HG02678 (cell line): Measurements from ENCODE around the gene TMEM178A.

Experiments used
- ATAC-seq: cut with Tn5 transposase; IDR thresholded peaks from one replicate; pipeline ENCODE4 v1.9.1; 2021; ENCODE audit warnings: mild to moderate bottlenecking, moderate library complexity; ENCODE audit not compliant: unreplicated experiment

TMEM178A gene

DNA sequence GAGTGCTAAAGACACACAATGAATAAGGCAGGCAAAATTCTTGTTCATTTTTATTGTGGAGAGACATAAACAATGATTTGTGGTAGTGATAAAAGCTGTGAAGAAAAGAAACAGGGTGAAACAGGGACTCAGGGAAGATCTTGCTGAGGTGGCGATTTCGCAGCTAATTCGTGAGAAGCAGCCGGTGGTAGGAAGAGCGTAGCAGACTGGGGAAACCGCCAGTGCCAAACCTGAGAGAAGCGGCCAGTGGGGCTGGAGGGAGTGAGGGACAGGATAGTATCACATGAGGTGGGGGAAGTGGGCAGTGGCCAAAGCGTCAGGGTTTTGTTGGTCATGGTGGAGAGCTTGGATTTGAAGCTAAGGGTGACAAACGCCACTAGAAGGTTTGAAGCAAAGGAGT, 42.3 kb downstream of the TMEM178A start:
- ATAC-seq: no peak

DNA sequence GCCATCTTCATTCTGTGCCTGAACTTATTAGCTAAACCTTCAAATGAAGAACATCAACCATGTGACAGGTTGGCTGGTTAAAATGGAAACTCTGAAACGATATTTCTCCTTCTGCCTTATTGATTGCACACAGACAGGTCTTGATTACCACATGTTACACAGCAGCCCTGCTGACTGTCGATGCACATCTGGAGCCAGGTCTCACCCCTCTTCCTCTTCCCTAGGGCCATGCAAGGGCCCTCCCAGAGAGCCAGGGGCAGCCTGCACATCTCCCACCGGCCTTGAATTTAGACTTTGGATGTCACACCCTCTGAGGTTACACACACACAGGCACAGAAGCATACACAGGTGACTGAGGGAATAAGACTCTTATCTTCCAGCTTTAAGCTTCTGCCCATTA, 45.1 kb downstream of the TMEM178A start:
- ATAC-seq: no peak

DNA sequence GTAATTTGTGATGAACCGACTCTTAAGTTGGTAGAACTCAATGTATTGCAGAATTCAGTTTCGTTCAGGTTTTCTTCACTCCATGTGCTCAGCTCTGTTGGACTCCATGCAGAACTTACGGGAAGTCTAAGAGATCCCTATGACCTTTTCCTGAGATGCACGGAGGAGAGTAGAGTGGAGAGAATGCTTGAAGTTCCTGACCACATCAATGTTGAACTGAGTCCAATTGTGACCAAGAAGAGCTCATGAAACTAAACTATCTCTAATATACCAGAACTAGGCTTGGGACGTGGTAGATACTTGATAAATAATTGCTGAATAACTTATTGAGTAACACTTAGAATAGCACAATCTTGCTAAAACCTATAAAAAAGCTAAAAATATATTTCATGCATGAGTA, 47.2 kb downstream of the TMEM178A start:
- ATAC-seq: no peak

DNA sequence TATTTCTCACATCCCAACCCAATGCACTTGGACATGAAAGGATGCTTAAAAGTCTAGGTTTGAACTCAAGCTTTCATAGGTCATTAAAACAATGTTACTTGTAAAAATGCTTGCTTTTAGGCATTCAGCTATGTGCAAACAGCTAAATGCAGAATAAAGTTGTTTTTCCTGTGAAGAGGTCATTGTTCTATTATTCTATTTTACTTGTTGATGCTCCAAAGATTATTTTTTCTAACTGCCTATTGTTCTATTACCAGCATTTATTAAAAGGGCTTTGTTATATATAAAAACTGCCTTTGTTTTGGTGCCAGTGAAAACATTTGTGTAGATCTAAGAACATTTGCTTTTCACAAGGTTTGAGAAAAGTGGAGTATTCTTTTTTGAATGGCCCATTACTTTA, 49.4 kb downstream of the TMEM178A start:
- no peak for ATAC-seq

DNA sequence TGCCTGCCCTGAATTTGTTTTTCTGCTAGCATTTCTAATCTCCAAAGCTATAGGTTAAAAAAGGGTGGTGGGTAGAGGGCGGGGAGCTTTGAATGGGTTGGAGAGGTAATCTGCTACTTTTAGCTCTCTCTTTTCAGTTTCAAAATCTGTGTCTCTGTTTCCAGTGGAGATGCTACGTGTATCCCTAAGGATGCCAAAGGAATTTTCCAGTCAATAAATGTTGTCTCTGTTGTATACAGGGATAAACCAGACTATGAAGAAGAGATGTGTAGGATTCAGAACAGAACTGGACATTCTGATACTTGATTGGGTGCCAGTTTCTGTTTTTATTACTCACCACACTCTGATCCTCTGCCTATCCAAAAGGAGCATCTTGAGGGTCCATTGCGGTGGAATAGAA, 50.1 kb downstream of the TMEM178A start:
- no peak for ATAC-seq

DNA sequence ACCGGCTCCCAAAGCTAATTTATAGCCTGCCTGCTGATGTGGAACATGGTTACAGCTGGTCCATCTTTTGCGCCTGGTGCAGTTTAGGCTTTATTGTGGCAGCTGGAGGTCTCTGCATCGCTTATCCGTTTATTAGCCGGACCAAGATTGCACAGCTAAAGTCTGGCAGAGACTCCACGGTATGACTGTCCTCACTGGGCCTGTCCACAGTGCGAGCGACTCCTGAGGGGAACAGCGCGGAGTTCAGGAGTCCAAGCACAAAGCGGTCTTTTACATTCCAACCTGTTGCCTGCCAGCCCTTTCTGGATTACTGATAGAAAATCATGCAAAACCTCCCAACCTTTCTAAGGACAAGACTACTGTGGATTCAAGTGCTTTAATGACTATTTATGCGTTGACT, 51.4 kb downstream of the TMEM178A start:
- no peak for ATAC-seq

DNA sequence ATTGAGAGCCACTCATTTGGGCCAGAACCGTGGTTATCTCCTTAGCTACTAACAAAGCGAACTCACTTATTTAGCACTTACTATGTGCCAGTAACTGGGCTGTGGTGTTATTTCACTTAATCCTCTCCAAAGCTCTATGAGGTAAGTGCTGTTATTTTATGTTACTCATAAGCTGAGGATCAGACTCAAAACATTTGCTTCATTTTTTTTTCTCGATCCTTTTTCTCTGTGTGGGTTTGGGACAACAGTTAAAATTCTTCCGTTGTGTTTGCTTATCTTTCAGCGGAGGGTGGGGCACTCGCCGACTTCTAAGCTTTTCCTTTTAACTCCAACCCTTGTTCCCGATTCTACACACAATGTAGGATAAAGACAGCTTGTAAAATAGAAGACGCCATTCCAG, 52.8 kb downstream of the TMEM178A start:
- no peak for ATAC-seq

DNA sequence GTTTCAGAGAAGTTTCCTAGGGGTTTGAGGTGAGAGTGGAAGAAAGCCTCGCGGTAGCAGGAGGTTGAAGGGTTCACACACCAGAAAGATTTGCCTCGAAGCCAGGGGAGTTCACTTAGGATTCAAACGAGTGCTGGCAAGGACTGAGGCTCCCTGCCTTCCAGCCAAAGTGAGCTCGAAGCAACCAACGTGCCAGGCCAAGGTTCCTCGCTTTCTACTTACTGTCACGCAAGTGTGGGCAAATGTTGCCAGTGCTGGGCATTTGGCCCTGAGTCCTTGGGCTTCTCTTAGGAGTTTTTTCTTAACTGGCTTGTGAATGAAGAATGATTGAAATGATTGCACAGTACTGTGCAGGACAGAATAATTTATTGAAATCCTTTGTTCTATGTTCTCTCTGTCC, 53.6 kb downstream of the TMEM178A start:
- no peak for ATAC-seq

DNA sequence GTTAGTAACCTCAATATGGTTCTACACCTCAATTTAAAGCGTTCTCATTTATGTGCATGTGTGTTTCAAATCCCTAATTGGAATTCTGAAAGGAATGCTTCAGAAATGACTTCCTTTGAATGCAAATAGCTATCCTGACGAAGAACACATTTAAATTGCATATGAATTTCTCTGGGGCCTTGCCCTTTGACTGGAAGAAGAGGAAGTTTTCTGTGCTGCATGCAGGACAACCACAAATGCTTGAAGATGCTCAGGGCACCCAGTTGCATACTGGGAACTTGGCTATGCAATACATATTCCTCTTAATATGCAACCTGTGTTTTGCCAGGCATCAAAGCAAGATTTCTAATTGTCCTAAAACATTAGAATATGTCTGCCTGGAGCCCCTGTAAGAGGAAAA, 55.3 kb downstream of the TMEM178A start:
- no peak for ATAC-seq

DNA sequence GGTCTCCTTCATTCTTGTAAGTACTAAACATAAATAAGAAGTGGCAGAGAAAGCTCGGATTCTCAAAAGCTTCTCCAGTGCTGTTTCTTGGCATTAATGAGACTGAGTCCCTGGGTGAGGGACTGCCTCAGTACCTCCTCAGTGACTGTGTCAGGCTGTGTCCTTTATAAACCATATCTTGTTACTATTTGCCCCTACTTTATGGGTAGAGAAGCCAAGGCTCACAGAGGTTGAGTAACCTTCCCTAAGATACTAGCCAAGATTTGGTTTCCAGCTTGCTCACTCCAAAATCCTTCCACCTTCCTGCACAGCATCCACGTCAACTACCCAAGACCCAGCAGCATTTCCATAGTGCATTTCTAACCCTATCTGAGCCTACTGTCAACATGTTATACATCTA, 57.8 kb downstream of the TMEM178A start:
- no peak for ATAC-seq

DNA sequence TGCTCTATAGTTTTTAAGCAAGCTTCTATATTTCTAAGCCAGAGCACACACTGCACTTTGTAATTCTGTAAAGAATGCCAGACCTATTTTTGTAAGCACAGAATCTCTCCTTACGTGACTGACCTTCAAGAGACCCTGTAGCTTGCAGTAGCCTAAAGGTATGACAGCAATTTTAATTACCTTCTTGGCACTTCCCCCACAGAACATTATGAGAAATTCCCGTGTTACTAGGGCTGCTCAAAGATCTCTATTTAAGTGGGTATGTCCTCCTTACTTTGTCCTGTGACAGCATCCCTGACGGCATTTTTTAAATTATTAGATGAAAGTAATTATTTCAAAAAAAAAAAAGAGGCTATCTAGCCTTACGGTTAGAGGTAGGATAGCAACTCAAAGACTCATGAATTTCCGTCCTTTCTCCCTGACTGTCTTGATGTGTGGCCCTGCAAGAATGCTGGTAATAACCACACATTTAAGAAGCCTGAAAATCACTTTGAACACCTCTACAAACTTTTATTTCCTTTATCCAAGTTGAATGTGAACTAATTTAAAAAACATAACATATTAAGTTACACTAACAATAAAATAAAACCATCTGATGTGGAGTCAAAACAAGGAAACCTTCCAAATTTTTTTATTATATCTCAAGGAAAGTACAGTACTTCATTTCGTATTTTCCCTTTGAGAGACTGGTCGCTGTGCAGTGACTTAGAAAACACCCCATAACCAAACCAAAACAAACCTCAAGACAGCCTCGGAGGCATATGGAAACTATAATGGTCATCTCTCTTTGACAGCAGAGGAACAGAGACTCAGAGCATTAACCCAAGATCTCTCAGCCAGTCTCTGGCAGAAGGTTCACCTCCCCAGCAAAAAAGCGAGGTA, 58.5 kb downstream of the TMEM178A start:
- ATAC-seq: no peak

DNA sequence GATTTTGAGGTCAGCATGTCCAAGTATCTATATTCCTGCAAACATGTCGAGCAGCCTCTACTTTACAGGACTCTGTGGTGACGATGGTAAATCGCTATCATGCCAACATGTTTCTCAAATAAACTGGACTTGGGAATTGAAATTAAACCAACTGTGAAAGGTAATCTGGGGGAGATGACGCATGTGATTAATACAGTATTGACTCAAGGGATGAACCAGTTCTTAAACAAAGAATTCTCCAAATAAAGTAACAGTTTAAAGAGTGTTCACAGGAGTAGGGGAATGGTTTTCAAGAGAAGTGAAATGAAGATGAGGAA, 59.1 kb downstream of the TMEM178A start:
- no peak for ATAC-seq

DNA sequence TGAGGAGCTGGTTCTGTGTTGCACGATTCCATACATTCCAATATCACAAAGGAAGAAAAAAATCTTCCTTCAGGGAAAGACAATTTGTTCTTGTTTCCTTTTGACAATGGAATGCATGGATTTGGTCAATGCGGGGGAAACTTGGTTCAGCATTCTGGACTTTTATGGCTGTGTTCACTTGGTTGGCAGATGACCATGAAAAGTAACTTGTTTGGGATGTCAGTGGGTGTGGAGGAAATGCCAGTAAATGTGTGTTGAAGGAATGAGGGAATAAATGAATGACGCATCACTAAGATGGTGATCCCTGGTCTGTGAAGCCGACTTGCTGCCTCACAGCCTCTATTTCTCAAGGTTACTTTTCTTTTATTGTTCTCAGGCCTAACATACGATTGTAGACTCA, 59.7 kb downstream of the TMEM178A start:
- no peak for ATAC-seq

DNA sequence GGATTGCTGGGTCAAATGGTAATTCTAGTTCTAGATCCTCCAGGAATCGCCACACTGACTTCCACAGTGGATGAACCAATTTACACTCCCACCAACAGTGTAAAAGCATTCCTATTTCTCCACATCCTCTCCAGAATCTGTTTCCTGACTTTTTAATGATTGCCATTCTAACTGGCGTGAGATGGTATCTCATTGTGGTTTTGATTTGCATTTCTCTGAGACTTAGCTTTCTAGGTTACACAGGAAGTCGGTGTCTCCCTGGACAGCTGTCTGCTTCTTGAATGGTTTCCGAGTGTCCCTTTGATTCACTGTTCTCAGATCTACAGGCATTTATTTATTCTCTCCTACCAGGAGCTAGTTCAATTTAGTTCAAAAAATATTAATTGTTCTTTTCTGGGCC, 62.4 kb downstream of the TMEM178A start:
- ATAC-seq: peak; percentile 69

DNA sequence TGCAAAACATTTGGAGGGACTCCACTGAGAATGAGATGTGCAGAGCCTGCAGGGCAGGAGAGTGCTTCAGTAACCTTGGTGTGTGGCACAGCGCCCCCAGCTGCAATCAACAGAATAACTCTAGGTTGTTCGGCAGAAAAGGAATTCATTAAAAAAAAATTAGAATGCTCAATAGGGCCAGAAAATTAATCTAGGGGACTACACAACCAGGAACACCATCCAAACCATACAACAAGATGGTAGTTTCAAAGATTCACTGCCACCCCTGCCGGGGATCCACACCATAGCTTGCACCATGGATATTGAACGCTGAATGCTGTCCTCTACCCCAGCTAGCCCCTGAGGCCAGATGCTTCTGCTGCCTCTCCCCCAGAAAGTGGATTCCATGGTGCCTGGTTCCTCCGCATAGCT, 63.2 kb downstream of the TMEM178A start:
- peak; percentile 43 for ATAC-seq

DNA sequence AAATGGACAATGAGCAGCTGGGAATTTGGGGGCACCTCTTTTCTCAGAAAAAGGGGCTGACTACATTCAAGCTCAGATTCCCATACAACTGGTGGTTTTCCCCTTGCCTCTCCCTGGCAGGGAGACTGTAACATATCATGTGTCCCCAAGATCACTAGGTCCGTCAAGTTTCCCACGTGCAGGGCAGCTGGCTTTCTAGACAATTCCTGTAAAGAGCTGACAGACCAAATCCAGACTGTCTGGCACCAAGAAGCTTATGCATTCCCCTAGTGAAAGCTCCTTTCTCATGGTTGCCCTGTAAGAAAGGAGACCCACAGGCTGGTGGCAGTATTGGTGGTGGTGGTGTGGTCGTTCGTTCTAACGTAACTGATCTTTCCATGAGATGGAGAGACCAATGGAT, 64.6 kb downstream of the TMEM178A start:
- no peak for ATAC-seq

DNA sequence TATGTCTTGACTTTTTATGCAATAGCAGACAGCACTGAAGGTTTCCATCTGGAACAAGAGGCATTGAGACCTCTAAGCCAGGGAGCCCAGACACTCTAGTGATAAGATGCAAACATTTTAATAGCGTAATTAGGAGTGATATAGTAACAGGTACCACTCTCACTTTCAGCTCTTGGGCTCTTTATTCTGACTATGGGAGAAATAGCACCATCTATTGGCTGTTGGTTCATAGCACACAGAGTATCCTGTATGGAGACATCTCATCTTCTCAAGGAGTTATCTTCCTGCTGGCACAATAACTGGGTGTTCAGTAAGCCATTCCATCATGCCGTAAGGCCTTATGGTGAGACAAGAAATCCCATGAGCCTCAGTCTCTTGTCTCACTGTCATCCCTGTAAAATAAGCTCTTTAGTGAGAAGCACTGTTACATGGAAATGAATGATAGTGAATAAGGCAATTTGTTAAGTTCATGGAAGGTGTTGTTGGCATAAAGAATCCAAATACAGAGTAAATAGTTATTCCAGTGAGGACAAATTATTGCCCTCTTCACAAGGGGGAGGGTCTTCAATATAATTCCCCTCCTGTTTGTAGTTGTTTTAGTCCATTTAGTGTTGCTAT, 65.1 kb downstream of the TMEM178A start:
- peak; percentile 48 for ATAC-seq

DNA sequence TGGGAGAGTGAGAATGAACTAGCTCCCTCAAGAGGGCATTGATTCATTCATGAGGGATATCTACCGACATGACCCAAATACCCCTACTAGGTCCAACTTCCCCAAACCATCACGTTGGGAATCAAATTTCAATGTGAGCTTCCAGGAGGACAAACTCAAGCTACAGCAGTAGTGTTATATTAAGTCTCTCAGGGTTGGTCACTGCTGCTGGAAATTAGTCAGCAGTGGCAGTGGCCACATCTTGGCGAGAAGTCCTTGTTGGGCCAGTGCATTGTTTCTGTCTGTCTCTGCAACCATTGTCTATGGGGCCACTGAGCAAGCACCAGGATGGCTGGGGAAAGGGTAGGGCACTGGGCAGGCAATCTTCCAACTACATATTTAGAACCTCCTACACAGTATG, 65.8 kb downstream of the TMEM178A start:
- ATAC-seq: no peak

DNA sequence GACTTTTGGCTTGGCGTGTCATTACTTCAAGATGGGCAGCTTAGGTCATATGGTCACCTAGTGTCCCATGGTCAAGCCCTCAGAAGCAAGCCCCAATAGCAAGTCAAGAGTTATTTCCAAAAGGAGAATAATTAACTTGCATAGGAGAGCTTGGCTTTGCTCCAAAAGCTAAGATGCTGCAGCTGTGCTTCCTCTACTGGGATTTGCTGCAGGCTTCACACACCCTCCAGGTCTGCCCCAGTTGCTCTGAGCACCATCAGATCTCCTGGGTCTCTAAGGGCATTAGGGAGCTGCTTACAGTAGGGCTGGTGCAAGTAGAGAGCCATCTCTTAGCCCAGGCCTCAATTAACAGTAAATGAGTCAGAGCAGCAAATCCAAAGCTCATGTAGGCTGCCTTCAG, 66.8 kb downstream of the TMEM178A start:
- ATAC-seq: no peak

DNA sequence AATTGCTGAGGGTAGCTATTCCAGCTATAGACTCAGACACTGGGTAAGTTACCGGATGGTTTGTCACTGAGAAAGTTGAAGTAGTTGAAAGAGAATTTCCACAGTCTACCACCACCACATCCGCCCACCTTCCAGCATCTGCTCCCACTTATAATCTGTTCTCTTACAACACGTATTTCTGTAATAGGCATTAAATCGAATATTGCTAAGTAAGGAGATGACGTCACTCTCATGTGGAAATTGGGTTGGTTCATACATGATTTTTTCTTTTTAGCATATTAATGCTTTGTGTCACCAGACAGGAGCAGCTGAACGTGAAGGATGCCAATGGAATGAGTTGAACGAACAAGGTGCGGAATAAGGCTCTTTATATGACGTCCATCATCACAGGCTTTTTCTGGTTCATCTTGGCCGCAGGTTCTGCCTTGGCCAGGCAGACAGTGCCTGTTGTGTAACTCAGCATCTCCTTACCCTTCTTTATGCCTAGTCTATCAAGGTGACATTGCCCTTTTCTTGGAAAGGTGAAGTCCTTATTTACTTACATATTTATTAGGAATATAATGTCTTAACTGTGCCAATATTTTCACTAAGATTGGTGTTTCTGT, 67.5 kb downstream of the TMEM178A start:
- ATAC-seq: no peak

DNA sequence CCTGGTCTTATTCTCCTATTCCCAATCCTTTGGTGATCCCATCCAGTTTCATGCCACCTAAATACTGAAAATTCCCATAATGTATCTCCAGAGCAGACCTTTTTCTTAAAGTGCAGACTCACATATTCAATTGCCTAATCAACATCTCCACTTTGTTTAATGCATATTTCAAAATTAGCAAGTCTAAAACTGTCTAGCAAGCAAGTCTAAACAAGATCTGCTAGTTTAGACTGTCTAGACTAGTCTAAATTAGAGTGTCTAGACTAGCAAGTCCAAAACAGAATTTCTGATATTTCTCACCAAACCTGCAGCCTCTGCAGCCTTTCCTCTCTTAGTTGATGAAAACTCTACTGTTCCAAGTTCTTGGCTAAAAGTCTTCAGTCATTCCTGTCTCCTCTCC, 68.7 kb downstream of the TMEM178A start:
- ATAC-seq: no peak

DNA sequence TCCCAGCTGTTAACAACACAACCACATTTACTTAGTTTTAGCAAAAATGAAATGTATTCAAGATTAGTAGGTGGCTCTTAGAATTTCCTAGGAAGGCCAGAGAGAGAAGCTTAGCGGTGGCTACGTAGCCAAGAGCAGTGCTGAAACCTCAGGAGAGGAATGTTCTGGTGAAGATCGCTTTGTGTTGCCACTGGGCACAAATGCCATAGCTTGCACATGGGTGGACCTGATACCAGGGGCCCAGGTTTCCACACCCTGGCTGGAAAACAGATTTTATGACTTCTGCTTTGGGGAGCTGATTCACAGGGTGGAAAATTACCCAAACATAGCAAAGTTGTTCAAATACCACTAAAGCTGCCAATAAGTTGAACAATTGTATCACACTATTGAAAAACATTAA, 69.9 kb downstream of the TMEM178A start:
- no peak for ATAC-seq
